ENCODE data around the gene OBSL1. TPM values are rescaled to one million over a fixed set of nuclear protein-coding genes. Genes with fewer than 3 reads are reported as not detected.

The OBSL1 gene
- total and polyA plus RNA-seq, 2 donors (not counting 3 experiments of a cell fraction or from before 2014, with no cell fraction given) = 16.7 to 20.7 TPM

DNA sequence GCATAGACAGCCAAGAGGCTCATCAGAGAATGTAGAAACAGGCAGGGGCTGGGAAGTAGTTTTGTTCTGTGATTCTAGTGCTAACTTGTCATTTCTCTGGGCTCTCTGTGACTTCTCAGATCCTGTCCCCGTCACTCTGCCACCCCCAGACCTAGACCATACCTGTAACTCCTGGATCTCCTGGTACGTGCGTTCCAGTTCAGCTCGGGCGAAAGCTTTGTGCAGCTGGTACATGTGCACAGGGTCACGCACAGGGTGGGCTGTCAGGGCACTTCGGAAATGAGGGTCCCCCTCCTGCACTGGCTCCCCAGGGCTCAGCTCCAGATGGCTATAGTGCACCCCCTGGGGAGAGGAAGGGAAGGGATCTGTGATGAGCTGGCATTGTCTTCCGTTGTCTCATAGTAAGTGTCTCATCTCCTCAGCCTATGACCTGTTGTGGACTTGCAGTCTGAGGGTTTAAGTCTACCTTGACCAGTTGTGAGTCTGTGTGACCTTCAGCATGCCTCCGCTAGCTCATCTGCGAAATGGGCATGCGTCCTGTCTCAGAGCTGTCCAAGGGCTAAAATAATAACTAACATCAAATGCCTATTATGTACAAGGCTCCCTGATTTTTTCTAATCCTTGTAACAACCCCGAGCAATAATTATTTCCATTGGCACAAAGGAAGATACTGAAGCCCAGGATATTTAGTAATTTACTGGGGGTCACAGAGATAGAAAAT lies 30.4 kb downstream of the OBSL1 start:
- peaks cover 25% of the 10 kb centered on the region in 2 experiments for H3K27me3 ChIP-seq (ENCODE audit: control insufficient read depth in 2 of 2, insufficient read depth in 2 of 2, low read length in 2 of 2)
- no peaks in the 10 kb centered on the region for H3K9me1 ChIP-seq (replicated peaks; ENCODE audit: control insufficient read depth, extremely low read depth, insufficient read depth, low read length)
- no peaks in the 10 kb centered on the region for H4K20me1 ChIP-seq (replicated peaks; ENCODE audit: control insufficient read depth, extremely low read depth, insufficient read depth, low read length)
- H3K27ac ChIP-seq (ENCODE audit: insufficient read depth, low read depth, low read length) = no peak overlapping the region
- TF ChIP-seq FOS (IDR thresholded peaks at IDR 0.05; ENCODE audit: borderline replicate concordance, insufficient read depth, low read length) = no peak
- no peak for TF ChIP-seq JUN (IDR thresholded peaks at IDR 0.05; ENCODE audit: borderline replicate concordance, insufficient read depth, insufficient read length, low read depth)
- TF ChIP-seq, protein P1, sequence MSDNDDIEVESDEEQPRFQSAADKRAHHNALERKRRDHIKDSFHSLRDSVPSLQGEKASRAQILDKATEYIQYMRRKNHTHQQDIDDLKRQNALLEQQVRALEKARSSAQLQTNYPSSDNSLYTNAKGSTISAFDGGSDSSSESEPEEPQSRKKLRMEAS (IDR thresholded peaks at IDR 0.05; ENCODE audit: insufficient read depth, insufficient read length) = no peak
- TF ChIP-seq, protein P2, sequence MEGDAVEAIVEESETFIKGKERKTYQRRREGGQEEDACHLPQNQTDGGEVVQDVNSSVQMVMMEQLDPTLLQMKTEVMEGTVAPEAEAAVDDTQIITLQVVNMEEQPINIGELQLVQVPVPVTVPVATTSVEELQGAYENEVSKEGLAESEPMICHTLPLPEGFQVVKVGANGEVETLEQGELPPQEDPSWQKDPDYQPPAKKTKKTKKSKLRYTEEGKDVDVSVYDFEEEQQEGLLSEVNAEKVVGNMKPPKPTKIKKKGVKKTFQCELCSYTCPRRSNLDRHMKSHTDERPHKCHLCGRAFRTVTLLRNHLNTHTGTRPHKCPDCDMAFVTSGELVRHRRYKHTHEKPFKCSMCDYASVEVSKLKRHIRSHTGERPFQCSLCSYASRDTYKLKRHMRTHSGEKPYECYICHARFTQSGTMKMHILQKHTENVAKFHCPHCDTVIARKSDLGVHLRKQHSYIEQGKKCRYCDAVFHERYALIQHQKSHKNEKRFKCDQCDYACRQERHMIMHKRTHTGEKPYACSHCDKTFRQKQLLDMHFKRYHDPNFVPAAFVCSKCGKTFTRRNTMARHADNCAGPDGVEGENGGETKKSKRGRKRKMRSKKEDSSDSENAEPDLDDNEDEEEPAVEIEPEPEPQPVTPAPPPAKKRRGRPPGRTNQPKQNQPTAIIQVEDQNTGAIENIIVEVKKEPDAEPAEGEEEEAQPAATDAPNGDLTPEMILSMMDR (IDR thresholded peaks at IDR 0.05; ENCODE audit: extremely low read depth in 1 of 2, insufficient read depth in 1 of 2, low read depth in 1 of 2, low read length in 2 of 2) = no peak
- no peak for TF ChIP-seq GATA2 (IDR thresholded peaks at IDR 0.05; ENCODE audit: insufficient read depth, insufficient read length, low read depth, low read length)
- no peak for TF ChIP-seq MYC (IDR thresholded peaks at IDR 0.05; ENCODE audit: low read depth, low read length)
- no peak for TF ChIP-seq POLR2A (IDR thresholded peaks at IDR 0.05; ENCODE audit: low read depth, low read length)
- TF ChIP-seq POLR2AphosphoS5 (IDR thresholded peaks at IDR 0.05; ENCODE audit: insufficient read depth, low read depth, low read length) = no peak
- no peak for TF ChIP-seq EZH2 (IDR thresholded peaks at IDR 0.05; ENCODE audit: borderline replicate concordance, low read depth, low read length, severe bottlenecking)
- H3K4me3 ChIP-seq (replicated peaks in 1 of 3; ENCODE audit: insufficient read depth in 1 of 3, low read depth in 1 of 3, low read length in 3 of 3) = no peak overlapping the region
- no peaks in the 10 kb centered on the region for H3K9me3 ChIP-seq (replicated peaks; ENCODE audit: control insufficient read depth, insufficient read depth, low read length)
- BruUV-seq (replicated peaks) = no TSS peak
- FAIRE-seq (no peak), DNase-seq (ENCODE audit: low read depth, low spot score) (no peak)
- no peaks in the 10 kb centered on the region for H3K36me3 ChIP-seq (ENCODE audit: control insufficient read depth in 2 of 2, extremely low read depth in 1 of 2, insufficient read depth in 2 of 2, low read length in 2 of 2)
- H2AFZ ChIP-seq (ENCODE audit: low read depth, low read length) = no peak overlapping the region
- H3K9ac ChIP-seq (replicated peaks; ENCODE audit: extremely low read depth, insufficient read depth, low read length) = no peak overlapping the region
- H3K4me1 ChIP-seq (ENCODE audit: control insufficient read depth, extremely low read depth, insufficient read depth, low read length) = peaks cover 7% of the 10 kb centered on the region
- POLR2A ChIA-PET = no interaction called here
- H3K4me2 ChIP-seq (ENCODE audit: insufficient read depth, low read length) = no peak overlapping the region
- intact Hi-C loops (cut with micrococcal nuclease) (loop anchor here (1.0 kb wide), 2 partner anchors 101 to 148 kb away; no protein-coding TSS in a partner anchor), dilution Hi-C loops (cut with MboI; ENCODE audit: extremely low pct_ligation_motif_present, low sequenced_read_pairs) (no loop called here)
- H3K79me2 ChIP-seq (ENCODE audit: control insufficient read depth, insufficient read depth, low read length) = no peaks in the 10 kb centered on the region
- CTCF ChIA-PET = interaction anchor here (0.6 to 4.9 kb wide), 25 partner anchors 8 to 148 kb away, joined by 3 to 47 read pairs (median 4); partner anchors contain the start of gene STK11IP

Data from endothelial cell of umbilical vein (primary cell).